ENCODE data around the gene PRMT2. TPM values are rescaled to one million over a fixed set of nuclear protein-coding genes. Genes with fewer than 3 reads are reported as not detected.
"Not testable (repeated sequence)": the region's sequence is repeated elsewhere in the genome, so short reads cannot be mapped to it uniquely, and the experiment has no call there.

PRMT2 gene
- total RNA-seq, 2 donors from 2014 or later = 64.7 to 92.4 TPM

DNA sequence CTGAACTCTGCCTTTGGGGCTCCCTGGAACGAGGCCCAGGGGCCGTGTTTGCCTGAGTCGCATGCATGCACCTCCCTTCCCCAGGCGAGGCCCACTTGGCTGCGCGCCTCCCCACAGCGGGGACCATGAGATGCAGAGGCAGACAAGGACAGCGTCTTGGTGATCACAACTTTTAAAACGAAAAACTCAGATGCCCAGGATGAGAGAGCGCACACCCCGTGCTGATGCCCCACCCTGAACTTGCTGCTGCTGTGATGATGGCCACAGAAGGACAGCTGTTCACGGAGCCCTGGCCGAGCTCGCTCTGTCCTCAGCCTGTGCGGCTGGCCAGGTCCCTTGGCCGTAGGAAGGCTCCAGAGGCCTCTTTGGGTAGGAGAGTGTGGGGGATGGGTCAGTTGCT is 11.4 kb upstream of the PRMT2 start:
- no peaks in the 10 kb centered on the region for H3K27me3 Mint-ChIP-seq
- H3K4me3 Mint-ChIP-seq = no peak overlapping the region
- no peak for ATAC-seq
- no peak for DNase-seq (ENCODE audit: low spot score)
- peaks cover 39 to 48% of the 10 kb centered on the region in 2 donors for H3K4me1 Mint-ChIP-seq (ENCODE audit: low read depth in 2 of 2)
- peaks cover 5% of the 10 kb centered on the region for H3K36me3 Mint-ChIP-seq
- no peaks in the 10 kb centered on the region for H3K9me3 Mint-ChIP-seq
- no peak overlapping the region for H3K27ac Mint-ChIP-seq

DNA sequence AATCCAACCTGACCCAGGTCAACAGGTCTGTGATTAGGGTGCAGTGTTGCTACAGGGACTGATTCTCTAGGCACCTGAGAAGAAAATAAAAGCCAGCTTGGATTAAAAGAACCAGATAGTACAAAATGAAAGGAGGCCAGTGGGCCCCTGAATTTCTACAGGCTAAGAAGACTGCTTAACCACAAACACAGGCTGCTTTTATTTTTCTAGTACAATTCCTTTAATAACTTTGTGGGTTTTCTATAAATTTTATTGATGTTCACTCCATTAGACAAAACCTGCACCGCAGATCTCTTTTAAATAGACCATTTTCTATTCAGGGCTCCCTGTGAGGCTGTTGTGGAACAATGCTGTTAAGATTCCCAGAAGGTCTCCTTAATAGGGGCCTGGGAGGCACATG is 9.7 kb upstream of the PRMT2 start:
- DNase-seq (ENCODE audit: low spot score) (no peak), ATAC-seq (no peak)
- Mint-ChIP-seq H3K4me1 (ENCODE audit: low read depth in 2 of 2) (peaks cover 26 to 38% of the 10 kb centered on the region in 2 donors), H3K27ac (peak overlapping the region in 1 of 2 donors; percentile 41), H3K36me3 (peaks cover 5% of the 10 kb centered on the region), H3K9me3 (no peaks in the 10 kb centered on the region), H3K27me3 (no peaks in the 10 kb centered on the region), H3K4me3 (peak overlapping the region; percentile 17)

DNA sequence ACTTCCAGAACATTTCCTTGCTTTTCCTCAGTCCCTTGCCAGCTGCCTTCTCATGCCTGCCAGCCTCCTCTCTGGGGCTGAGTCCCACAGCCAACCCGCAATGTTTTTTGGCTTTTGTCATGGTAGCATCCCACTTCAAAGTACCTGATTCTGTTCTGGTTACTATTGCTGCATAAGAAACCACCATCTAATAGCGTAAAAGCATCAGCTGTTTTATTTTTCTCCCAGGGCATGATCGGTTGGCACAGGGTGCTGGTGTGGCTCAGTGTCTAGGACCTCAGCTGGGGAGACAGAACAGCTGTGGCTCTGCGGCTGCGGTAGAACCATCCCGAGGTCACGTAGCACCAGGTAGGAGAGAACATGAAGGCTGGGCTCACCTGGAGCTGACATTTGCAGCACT is 8.9 kb upstream of the PRMT2 start:
- no peak for DNase-seq (ENCODE audit: low spot score)
- Mint-ChIP-seq H3K9me3 (no peaks in the 10 kb centered on the region), H3K27ac (no peak overlapping the region), H3K36me3 (peaks cover 5% of the 10 kb centered on the region), H3K4me3 (no peak overlapping the region), H3K4me1 (ENCODE audit: low read depth in 2 of 2) (peaks cover 18 to 30% of the 10 kb centered on the region in 2 donors), H3K27me3 (no peaks in the 10 kb centered on the region)
- no peak for ATAC-seq

GRCh38 chr21:46626975-46627501 is 8.4 kb upstream of the PRMT2 start:
- Mint-ChIP-seq H3K4me1 (ENCODE audit: low read depth in 2 of 2) (peaks cover 16 to 25% of the 10 kb centered on the region in 2 donors), H3K27ac (no peak overlapping the region), H3K27me3 (no peaks in the 10 kb centered on the region), H3K4me3 (no peak overlapping the region), H3K36me3 (peaks cover 5% of the 10 kb centered on the region), H3K9me3 (no peaks in the 10 kb centered on the region)
- no peak for DNase-seq (ENCODE audit: low spot score)
- no peak for ATAC-seq

- Mint-ChIP-seq H3K27ac (no peak overlapping the region), H3K9me3 (no peaks in the 10 kb centered on the region), H3K4me1 (ENCODE audit: low read depth in 2 of 2) (peaks cover 10 to 18% of the 10 kb centered on the region in 2 donors), H3K27me3 (no peaks in the 10 kb centered on the region), H3K36me3 (peaks cover 5% of the 10 kb centered on the region), H3K4me3 (no peak overlapping the region)
- DNase-seq (ENCODE audit: low spot score) (no peak), ATAC-seq (no peak)
These were observed 7.7 kb upstream of the PRMT2 start for GRCh38 chr21:46627726-46628125.

GRCh38 chr21:46628868-46629267 is 6.6 kb upstream of the PRMT2 start:
- H3K36me3 Mint-ChIP-seq = peaks cover 5% of the 10 kb centered on the region
- no peak overlapping the region for H3K4me3 Mint-ChIP-seq
- H3K27ac Mint-ChIP-seq = no peak overlapping the region
- no peaks in the 10 kb centered on the region for H3K27me3 Mint-ChIP-seq
- no peak for ATAC-seq
- peaks cover 6 to 19% of the 10 kb centered on the region in 2 donors for H3K4me1 Mint-ChIP-seq (ENCODE audit: low read depth in 2 of 2)
- no peaks in the 10 kb centered on the region for H3K9me3 Mint-ChIP-seq
- DNase-seq (ENCODE audit: low spot score) = no peak

- not testable (repeated sequence) for H3K4me3 Mint-ChIP-seq; H3K27ac Mint-ChIP-seq; H3K9me3 Mint-ChIP-seq; DNase-seq (ENCODE audit: low spot score); H3K27me3 Mint-ChIP-seq; ATAC-seq; H3K36me3 Mint-ChIP-seq
- H3K4me1 Mint-ChIP-seq (ENCODE audit: low read depth in 2 of 2) = peaks cover 12 to 21% of the 10 kb centered on the region in 2 donors
These were observed 4.6 kb upstream of the PRMT2 start for GRCh38 chr21:46630915-46631314.

GRCh38 chr21:46633566-46633965 is 1.9 kb upstream of the PRMT2 start:
- H3K4me1 Mint-ChIP-seq (ENCODE audit: low read depth in 2 of 2) = peaks cover 25 to 35% of the 10 kb centered on the region in 2 donors
- H3K4me3 Mint-ChIP-seq = peak overlapping the region; percentile 98
- H3K27me3 Mint-ChIP-seq = no peaks in the 10 kb centered on the region
- H3K36me3 Mint-ChIP-seq = peaks cover 4% of the 10 kb centered on the region
- DNase-seq (ENCODE audit: low spot score) (no peak), ATAC-seq (no peak)
- H3K27ac Mint-ChIP-seq = peak overlapping the region; percentile 20 to 91
- no peaks in the 10 kb centered on the region for H3K9me3 Mint-ChIP-seq

- Mint-ChIP-seq H3K9me3 (no peaks in the 10 kb centered on the region), H3K27ac (peak overlapping the region; percentile 91 to 93), H3K27me3 (no peaks in the 10 kb centered on the region), H3K4me1 (ENCODE audit: low read depth in 2 of 2) (peaks cover 27 to 44% of the 10 kb centered on the region in 2 donors), H3K4me3 (peak overlapping the region; percentile 98), H3K36me3 (peaks cover 4% of the 10 kb centered on the region)
- DNase-seq (ENCODE audit: low spot score) (no peak), ATAC-seq (no peak)
These were observed 1.0 kb upstream of the PRMT2 start for GRCh38 chr21:46634427-46634826.

GRCh38 chr21:46634966-46635323 is 529 bp upstream of the PRMT2 start:
- Mint-ChIP-seq H3K4me3 (peak overlapping the region; percentile 98), H3K36me3 (peaks cover 4% of the 10 kb centered on the region), H3K27ac (peak overlapping the region; percentile 91 to 93), H3K27me3 (no peaks in the 10 kb centered on the region), H3K9me3 (no peaks in the 10 kb centered on the region), H3K4me1 (ENCODE audit: low read depth in 2 of 2) (peaks cover 32 to 49% of the 10 kb centered on the region in 2 donors)
- DNase-seq (ENCODE audit: low spot score) (no peak), ATAC-seq (peak in 1 of 2 donors; percentile 18)

DNA sequence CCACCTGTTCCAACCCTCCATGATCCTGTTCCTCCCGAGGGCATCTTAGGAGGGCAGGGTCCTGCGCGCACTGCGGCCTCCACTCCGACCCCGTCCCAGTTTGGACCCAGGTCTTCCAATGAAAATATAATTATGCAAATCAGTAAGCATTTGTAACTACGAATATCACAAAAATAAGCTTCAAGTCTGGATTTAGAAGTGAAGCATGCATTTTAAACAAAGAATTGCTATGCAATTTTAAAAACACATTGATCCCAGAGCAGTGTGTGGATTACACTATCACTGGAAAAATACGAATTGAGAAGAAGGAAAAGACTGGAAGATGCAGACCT is 673 bp downstream of the PRMT2 start:
- H3K36me3 Mint-ChIP-seq = peaks cover 12% of the 10 kb centered on the region
- no peak for DNase-seq (ENCODE audit: low spot score)
- ATAC-seq = no peak
- H3K27me3 Mint-ChIP-seq = no peaks in the 10 kb centered on the region
- peaks cover 41 to 59% of the 10 kb centered on the region in 2 donors for H3K4me1 Mint-ChIP-seq (ENCODE audit: low read depth in 2 of 2)
- H3K9me3 Mint-ChIP-seq = no peaks in the 10 kb centered on the region
- H3K4me3 Mint-ChIP-seq = peak overlapping the region; percentile 98
- H3K27ac Mint-ChIP-seq = peak overlapping the region; percentile 91 to 93

GRCh38 chr21:46636550-46637285 is 1.2 kb downstream of the PRMT2 start:
- Mint-ChIP-seq H3K9me3 (no peaks in the 10 kb centered on the region), H3K4me3 (peak overlapping the region; percentile 98), H3K36me3 (peaks cover 18% of the 10 kb centered on the region), H3K27ac (peak overlapping the region; percentile 91 to 93), H3K4me1 (ENCODE audit: low read depth in 2 of 2) (peaks cover 47 to 61% of the 10 kb centered on the region in 2 donors), H3K27me3 (no peaks in the 10 kb centered on the region)
- DNase-seq (ENCODE audit: low spot score) = no peak
- ATAC-seq = no peak

GRCh38 chr21:46637952-46638746 is 2.7 kb downstream of the PRMT2 start:
- no peaks in the 10 kb centered on the region for H3K27me3 Mint-ChIP-seq
- peaks cover 20% of the 10 kb centered on the region for H3K36me3 Mint-ChIP-seq
- DNase-seq (ENCODE audit: low spot score) = peak; percentile 70
- ATAC-seq = peak; percentile 49 to 69
- H3K27ac Mint-ChIP-seq = peak overlapping the region; percentile 56 to 91
- H3K4me1 Mint-ChIP-seq (ENCODE audit: low read depth in 2 of 2) = peaks cover 50 to 66% of the 10 kb centered on the region in 2 donors
- H3K4me3 Mint-ChIP-seq = peak overlapping the region; percentile 94
- H3K9me3 Mint-ChIP-seq = no peaks in the 10 kb centered on the region

All from natural killer cell treated with Interleukin-12 subunit alpha and Interleukin-12 subunit beta and Interleukin-15 and Interleukin-18, amount 100 ng/mL, for 72 hours (primary cell).